K562 (cell line): ENCODE results near the gene ADTRP.

Experiments used
- CBX8 ChIP-seq: fragments of 200-600 bp; sonication (generic); IDR thresholded peaks from 2 replicates; pipeline ENCODE4 v1.6.1; 2012; ENCODE audit warnings: borderline replicate concordance, mixed run types, low read depth, mild to moderate bottlenecking, moderate library complexity, mixed read lengths, low read length, control low read depth, inconsistent platforms; ENCODE audit not compliant: poor library complexity, severe bottlenecking; ENCODE audit errors: extremely low read depth
- HMG20A ChIP-seq: fragments of 450-650 bp; formaldehyde crosslinking; conservative IDR thresholded peaks from 2 replicates; pipeline ENCODE4 v1.4.0; 2020; ENCODE audit warnings: mild to moderate bottlenecking, mixed read lengths
- HNRNPUL1 ChIP-seq: fragments of 200-400 bp; formaldehyde crosslinking; IDR thresholded peaks from 2 replicates; pipeline ENCODE4 v1.6.1; 2017; ENCODE audit warnings: low read length
- JUNB ChIP-seq: fragments of 450-650 bp; formaldehyde crosslinking; conservative IDR thresholded peaks from 2 replicates; pipeline ENCODE4 v1.4.0; 2020; ENCODE audit warnings: mild to moderate bottlenecking
- MXI1 ChIP-seq: IDR thresholded peaks from 2 replicates; pipeline ENCODE4 v1.6.1; 2011; ENCODE audit warnings: low read depth, mild to moderate bottlenecking, improper control_type of control experiment, low read length
- RFX1 ChIP-seq: fragments of 450-650 bp; IDR thresholded peaks from 2 replicates; pipeline ENCODE4 v1.6.1; 2016; ENCODE audit warnings: mild to moderate bottlenecking, moderate library complexity
- ZC3H4 ChIP-seq: sonication (generic); formaldehyde crosslinking; IDR thresholded peaks from 2 replicates; pipeline ENCODE4 v1.9.0; 2021; ENCODE audit warnings: missing genetic modification reagents, borderline replicate concordance
- ZNF431 ChIP-seq: sonication (generic); formaldehyde crosslinking; IDR thresholded peaks from 2 replicates; pipeline ENCODE4 v1.8.0; 2022; ENCODE audit warnings: mild to moderate bottlenecking, missing genetic modification reagents
- TF ChIP-seq, protein P1 (sequence below): fragments of 450-650 bp; IDR thresholded peaks from 2 replicates; pipeline ENCODE4 v1.6.1; 2016; ENCODE audit warnings: low read depth

DNA sequence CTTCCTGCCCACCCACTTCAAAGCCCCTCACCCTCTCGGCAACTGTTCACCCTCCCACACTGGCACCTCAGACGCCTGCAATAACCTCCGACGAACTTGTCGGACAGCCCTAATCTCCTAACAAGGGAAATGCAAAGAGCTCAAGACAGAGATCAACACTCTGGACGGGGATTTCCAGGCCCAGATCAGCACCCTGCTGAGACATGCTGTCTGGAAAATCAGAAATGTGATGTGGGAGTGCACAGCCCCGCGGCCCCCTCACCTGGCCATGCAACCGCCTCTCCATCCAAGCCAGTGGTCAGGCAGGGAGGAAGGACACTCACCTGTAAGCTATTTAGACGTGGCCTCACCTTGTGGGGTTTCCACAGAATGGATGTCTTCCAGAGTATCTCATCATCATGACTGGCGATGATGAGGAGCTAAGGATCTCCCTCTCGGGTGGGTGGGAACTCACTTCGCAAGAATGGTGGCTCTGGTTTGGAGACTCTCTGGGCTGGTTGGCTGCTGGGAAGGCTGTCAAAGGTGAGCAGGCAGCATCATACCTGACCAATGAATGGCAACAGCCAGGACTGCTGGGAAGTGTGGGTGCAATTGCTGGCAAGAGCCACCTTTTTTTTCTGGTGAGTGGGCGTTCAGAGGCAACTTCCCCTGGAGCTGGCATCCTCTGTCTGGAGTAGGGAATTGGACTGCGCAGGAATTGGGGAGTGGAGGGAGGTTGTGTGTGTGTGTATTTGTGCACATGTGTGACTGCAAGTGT is 28.1 kb upstream of the ADTRP start:
- TF ChIP-seq HNRNPUL1: no peak
- TF ChIP-seq HMG20A (CRISPR knock-in tag): no peak
- TF ChIP-seq JUNB: no peak
- no peak for TF ChIP-seq ZC3H4 (CRISPR knock-in tag)
- no peak for TF ChIP-seq MXI1
- no peak for TF ChIP-seq ZNF431 (CRISPR knock-in tag)
- no peak for TF ChIP-seq RFX1
- TF ChIP-seq, protein P1, sequence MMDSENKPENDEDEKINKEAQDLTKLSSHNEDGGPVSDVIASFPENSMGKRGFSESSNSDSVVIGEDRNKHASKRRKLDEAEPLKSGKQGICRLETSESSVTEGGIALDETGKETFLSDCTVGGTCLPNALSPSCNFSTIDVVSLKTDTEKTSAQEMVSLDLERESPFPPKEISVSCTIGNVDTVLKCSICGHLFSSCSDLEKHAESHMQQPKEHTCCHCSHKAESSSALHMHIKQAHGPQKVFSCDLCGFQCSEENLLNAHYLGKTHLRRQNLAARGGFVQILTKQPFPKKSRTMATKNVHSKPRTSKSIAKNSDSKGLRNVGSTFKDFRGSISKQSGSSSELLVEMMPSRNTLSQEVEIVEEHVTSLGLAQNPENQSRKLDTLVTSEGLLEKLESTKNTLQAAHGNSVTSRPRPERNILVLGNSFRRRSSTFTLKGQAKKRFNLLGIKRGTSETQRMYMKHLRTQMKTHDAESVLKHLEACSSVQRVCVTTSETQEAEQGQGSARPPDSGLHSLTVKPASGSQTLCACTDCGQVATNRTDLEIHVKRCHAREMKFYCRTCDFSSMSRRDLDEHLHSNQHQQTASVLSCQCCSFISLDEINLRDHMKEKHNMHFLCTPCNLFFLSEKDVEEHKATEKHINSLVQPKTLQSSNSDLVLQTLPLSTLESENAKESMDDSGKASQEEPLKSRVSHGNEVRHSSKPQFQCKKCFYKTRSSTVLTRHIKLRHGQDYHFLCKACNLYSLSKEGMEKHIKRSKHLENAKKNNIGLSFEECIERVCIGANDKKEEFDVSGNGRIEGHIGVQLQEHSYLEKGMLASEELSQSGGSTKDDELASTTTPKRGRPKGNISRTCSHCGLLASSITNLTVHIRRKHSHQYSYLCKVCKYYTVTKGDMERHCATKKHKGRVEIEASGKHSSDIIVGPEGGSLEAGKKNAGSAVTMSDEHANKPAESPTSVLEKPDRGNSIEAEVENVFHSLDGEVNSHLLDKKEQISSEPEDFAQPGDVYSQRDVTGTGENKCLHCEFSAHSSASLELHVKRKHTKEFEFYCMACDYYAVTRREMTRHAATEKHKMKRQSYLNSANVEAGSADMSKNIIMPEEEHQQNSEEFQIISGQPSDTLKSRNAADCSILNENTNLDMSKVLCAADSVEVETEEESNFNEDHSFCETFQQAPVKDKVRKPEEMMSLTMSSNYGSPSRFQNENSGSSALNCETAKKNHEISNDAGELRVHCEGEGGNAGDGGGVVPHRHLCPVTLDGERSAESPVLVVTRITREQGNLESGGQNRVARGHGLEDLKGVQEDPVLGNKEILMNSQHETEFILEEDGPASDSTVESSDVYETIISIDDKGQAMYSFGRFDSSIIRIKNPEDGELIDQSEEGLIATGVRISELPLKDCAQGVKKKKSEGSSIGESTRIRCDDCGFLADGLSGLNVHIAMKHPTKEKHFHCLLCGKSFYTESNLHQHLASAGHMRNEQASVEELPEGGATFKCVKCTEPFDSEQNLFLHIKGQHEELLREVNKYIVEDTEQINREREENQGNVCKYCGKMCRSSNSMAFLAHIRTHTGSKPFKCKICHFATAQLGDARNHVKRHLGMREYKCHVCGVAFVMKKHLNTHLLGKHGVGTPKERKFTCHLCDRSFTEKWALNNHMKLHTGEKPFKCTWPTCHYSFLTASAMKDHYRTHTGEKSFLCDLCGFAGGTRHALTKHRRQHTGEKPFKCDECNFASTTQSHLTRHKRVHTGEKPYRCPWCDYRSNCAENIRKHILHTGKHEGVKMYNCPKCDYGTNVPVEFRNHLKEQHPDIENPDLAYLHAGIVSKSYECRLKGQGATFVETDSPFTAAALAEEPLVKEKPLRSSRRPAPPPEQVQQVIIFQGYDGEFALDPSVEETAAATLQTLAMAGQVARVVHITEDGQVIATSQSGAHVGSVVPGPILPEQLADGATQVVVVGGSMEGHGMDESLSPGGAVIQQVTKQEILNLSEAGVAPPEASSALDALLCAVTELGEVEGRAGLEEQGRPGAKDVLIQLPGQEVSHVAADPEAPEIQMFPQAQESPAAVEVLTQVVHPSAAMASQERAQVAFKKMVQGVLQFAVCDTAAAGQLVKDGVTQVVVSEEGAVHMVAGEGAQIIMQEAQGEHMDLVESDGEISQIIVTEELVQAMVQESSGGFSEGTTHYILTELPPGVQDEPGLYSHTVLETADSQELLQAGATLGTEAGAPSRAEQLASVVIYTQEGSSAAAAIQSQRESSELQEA: no peak
- no peak for TF ChIP-seq CBX8
